Ascending aorta (tissue), 2 donors: Measurements from ENCODE around the gene ATG9B. TPM values are rescaled to one million over a fixed set of nuclear protein-coding genes. Genes with fewer than 3 reads are reported as not detected.

Source experiments
- DNase-seq, 2 donors: peaks; one replicate each; pipeline ENCODE4 v3.0.0-alpha.2; 2019; ENCODE audit warnings: low spot score in 2 of 2
- H3K27ac ChIP-seq, 2 donors: fragments of 200-600 bp; sonication (generic); one replicate each; pipeline ENCODE4 v1.5.1; 2016 to 2017; ENCODE audit warnings: mild to moderate bottlenecking in 1 of 2
- H3K27me3 ChIP-seq: fragments of 200-600 bp; sonication (generic); one replicate; pipeline ENCODE4 v1.5.1; 2017
- H3K36me3 ChIP-seq, 2 donors: fragments of 200-600 bp; sonication (generic); one replicate each; pipeline ENCODE4 v1.5.1; 2016
- H3K4me1 ChIP-seq, 2 donors: fragments of 200-600 bp; sonication (generic); one replicate each; pipeline ENCODE4 v1.5.1; 2016 to 2017; ENCODE audit warnings: mild to moderate bottlenecking in 1 of 2
- H3K4me3 ChIP-seq, 2 donors: fragments of 200-600 bp; sonication (generic); one replicate each; pipeline ENCODE4 v1.5.1; 2016 to 2017; ENCODE audit warnings: mild to moderate bottlenecking in 1 of 2
- H3K9me3 ChIP-seq, 2 donors: fragments of 200-600 bp; sonication (generic); one replicate each; pipeline ENCODE4 v1.5.1; 2016
- CTCF ChIP-seq, 3 experiments: fragments of 200-600 bp in 2 of 3; fragments of 450-650 bp in 1 of 3; sonication (generic) in 2 of 3; IDR thresholded peaks; one replicate each; pipeline ENCODE4 v1.5.1; 2016 to 2019; ENCODE audit warnings: antibody characterized with exemption in 3 of 3, mild to moderate bottlenecking in 1 of 3, moderate library complexity in 1 of 3
- intact Hi-C: fragments of 100-400 bp; cut with DNase I; formaldehyde crosslinking; loops from one replicate; pipeline ENCODE4 v1.15.1; 2023
- total RNA-seq: library from RNA; depleted of rRNA; stranded (reverse); fragments of >200 nt; gene quantifications from one replicate; pipeline ENCODE4 v1.1.0, GENCODE V29; 2016

The ATG9B gene
- total RNA-seq, 1 donor from 2014 or later = not detected

DNA sequence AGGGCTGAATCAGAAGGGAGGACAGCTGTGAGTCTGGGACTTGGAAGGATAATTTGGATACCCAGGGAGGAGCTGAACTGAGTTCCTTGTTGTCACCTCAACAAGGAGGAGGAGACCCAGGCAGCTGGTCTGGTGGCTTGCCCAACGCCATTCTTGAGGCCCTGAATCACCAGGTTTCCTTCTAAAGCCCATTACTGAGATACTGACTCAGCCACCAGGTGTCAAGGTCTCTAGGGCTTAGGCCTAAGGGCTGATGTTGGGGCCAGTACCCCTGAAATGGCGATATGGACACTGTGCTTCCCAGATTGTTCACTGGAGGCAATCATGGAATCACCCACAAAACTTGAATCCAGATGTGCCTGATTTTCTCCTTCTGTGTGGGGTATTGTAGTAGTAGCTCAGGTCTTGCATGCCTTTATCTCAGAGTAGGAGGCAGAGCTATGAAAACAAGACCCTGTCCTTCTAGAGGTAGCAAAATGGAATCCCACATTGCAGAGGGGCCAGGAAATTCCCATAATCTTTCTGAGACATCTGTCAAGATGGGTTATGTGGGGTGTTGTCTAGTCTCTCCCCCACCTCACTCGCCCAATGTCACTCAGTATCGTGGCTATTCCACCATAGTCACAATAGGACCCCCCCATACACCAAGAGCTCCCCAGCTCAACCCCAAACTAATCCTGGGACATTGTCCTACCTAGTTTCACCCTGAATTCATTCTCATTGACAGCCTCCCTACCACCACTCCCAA is 1.8 kb upstream of the ATG9B start:
- H3K27ac ChIP-seq = no peak overlapping the region
- intact Hi-C loops = loop anchor here (10.0 kb wide), 1 partner anchor 1191 kb away; the partner anchor contains the start of gene ZNF862
- no peaks in the 10 kb centered on the region for H3K9me3 ChIP-seq
- no peak for DNase-seq
- no peaks in the 10 kb centered on the region for H3K36me3 ChIP-seq
- H3K4me3 ChIP-seq = no peak overlapping the region
- peaks cover 0 to 7% of the 10 kb centered on the region in 2 donors for H3K4me1 ChIP-seq
- TF ChIP-seq CTCF (IDR thresholded peaks at IDR 0.05) = no peak
- no peaks in the 10 kb centered on the region for H3K27me3 ChIP-seq

DNA sequence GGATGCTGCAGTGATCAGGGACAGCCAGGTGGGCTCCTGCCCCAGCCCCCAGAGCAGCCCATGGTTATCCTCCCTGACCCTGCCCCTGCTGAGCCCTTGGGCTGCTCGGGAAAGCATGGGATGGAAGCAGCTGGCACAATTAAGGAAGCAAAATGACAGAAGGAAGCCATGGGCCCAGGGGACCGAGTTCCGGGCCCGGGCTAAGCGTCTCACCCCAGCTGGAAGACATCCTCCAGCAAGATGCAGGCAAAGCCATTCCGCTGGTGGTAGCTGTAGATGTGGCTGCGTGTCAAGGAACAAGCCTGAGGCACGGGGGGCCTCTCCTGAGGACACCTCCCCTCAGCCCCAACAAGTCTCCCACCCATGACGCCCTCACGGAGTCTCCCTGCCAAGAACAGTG is 1.1 kb downstream of the ATG9B start:
- no peak overlapping the region for H3K4me3 ChIP-seq
- peaks cover 3% of the 10 kb centered on the region in 2 donors for H3K4me1 ChIP-seq
- no peak for TF ChIP-seq CTCF (IDR thresholded peaks at IDR 0.05)
- H3K36me3 ChIP-seq = no peaks in the 10 kb centered on the region
- no peaks in the 10 kb centered on the region for H3K9me3 ChIP-seq
- peaks cover 3% of the 10 kb centered on the region for H3K27me3 ChIP-seq
- no peak for DNase-seq
- intact Hi-C loops = loop anchor here (10.0 kb wide), 1 partner anchor 1188 kb away; the partner anchor contains the start of gene ZNF862
- H3K27ac ChIP-seq = no peak overlapping the region

DNA sequence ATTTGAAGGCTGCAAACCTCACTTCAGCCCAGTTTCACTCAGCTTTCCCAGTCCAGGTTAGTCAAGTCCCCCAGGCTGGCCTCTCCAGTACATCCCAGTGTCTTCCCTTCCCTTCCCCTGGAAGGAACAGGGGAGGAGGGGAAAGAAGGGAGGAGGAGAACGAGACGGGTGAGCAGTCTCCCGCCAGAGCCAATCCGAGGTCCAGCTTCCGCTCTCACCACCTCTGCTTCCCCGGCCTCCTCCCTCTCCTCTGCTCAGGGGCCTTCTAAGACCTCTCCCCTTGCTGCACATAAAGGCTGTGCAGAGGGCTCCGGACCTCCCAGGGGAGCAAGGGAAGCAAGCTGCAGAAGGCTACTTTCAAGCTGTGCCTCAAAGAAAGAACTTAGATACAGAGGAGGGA is 4.1 kb downstream of the ATG9B start:
- Histone ChIP-seq H3K4me3 (no peak overlapping the region), H3K9me3 (no peaks in the 10 kb centered on the region), H3K27me3 (peaks cover 12% of the 10 kb centered on the region), H3K36me3 (no peaks in the 10 kb centered on the region), H3K27ac (no peak overlapping the region), H3K4me1 (peaks cover 5 to 7% of the 10 kb centered on the region in 2 donors)
- DNase-seq = no peak
- intact Hi-C loops = loop anchor here (10.0 kb wide), 1 partner anchor 1185 kb away; the partner anchor contains the start of gene ZNF862
- no peak for TF ChIP-seq CTCF (IDR thresholded peaks at IDR 0.05)

DNA sequence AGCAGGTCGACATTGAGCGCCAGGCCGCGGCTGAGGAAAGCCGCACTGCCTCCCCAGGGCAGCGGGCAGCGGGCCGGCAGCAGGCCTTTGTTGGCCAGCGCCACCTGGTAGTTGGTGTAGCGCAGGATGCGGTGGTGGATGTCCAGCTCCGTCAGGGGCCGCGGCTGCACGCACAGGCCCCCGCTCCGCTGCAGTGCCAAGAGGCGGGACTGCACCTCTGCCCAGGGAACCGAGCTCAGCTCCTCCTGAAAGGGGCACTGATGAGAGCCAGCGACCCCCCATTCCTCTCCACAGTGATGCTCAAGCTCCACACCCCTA is 5.2 kb downstream of the ATG9B start:
- Histone ChIP-seq H3K4me3 (peak overlapping the region in 1 of 2 donors; percentile 52), H3K9me3 (no peaks in the 10 kb centered on the region), H3K27ac (no peak overlapping the region), H3K27me3 (peaks cover 12% of the 10 kb centered on the region), H3K36me3 (no peaks in the 10 kb centered on the region), H3K4me1 (peaks cover 7% of the 10 kb centered on the region in 2 donors)
- no peak for TF ChIP-seq CTCF (IDR thresholded peaks at IDR 0.05)
- no peak for DNase-seq
- intact Hi-C loops = loop anchor here (5.0 kb wide), 1 partner anchor 57 kb away; no protein-coding TSS in a partner anchor

DNA sequence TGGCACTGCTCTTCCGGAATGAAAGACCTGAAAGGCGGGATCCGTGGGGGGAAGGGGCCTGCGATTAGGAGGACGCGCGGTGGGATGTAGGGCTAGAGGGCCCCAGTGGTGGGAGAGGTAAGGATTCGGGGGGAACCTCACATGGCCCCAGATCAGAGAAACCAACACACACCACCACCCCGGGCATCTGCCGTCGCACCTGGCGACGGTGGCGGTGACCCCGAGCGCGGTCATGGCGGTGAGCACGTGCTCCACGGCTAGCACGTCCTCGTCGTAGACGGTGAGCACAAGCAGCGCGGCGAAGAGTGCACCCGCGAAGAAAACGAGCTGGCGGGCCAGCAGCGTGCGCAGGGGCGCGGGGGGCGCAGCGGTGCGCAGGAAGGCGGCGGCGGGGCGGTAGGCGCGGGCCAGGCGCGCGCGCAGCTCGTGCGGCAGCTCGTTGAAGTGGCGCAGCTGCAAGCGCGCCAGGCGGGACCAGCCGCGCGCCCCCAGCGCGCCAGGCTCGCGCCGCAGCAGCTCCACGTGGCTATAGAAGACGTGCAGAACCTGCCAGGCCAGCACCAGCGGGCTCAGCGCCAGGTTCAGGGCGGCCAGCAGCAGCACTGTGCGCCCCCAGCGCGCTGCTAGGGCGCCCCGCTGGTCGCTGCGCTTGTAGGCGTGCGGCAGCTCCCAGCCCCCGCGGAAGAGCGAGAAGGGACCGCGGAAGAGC is 5.7 kb downstream of the ATG9B start:
- no peak for DNase-seq
- TF ChIP-seq CTCF (IDR thresholded peaks at IDR 0.05) = no peak
- peaks cover 7 to 12% of the 10 kb centered on the region in 2 donors for H3K4me1 ChIP-seq
- no peaks in the 10 kb centered on the region for H3K9me3 ChIP-seq
- H3K27ac ChIP-seq = no peak overlapping the region
- intact Hi-C loops = loop anchor here (5.0 kb wide), 1 partner anchor 56 kb away; no protein-coding TSS in a partner anchor
- H3K4me3 ChIP-seq = peak overlapping the region; percentile 35 to 52
- no peaks in the 10 kb centered on the region for H3K36me3 ChIP-seq
- peaks cover 12% of the 10 kb centered on the region for H3K27me3 ChIP-seq
